K562 (cell line): ENCODE results near the gene SLC7A11. TPM values are rescaled to one million over a fixed set of nuclear protein-coding genes. Genes with fewer than 3 reads are reported as not detected.

Experiments
- ARNT ChIP-seq, 2 experiments: fragments of 450-650 bp; IDR thresholded peaks; 2 replicates each; pipeline ENCODE4 v1.6.1; 2016; ENCODE audit warnings: mild to moderate bottlenecking in 1 of 2
- BRF1 ChIP-seq: IDR thresholded peaks from 3 replicates; pipeline ENCODE4 v1.6.1; 2011; ENCODE audit warnings: borderline replicate concordance, mild to moderate bottlenecking; ENCODE audit not compliant: insufficient read length; ENCODE audit errors: extremely low read depth
- CAMTA2 ChIP-seq: fragments of 250-450 bp; sonication (Bioruptor Pico); conservative IDR thresholded peaks from 2 replicates; pipeline ENCODE4 v1.5.1; 2022
- CEBPG ChIP-seq, 3 experiments: fragments of 200-800 bp in 1 of 3; sonication (Bioruptor generic) in 1 of 3; sonication (generic) in 1 of 3; formaldehyde crosslinking in 1 of 3; IDR thresholded peaks in 2 of 3; conservative IDR thresholded peaks in 1 of 3; 2 replicates each; pipeline versions ENCODE4 v1.6.1 to v1.8.0; 2016 to 2022; ENCODE audit warnings: missing compliant biosample characterization in 2 of 3, missing genetic modification characterization in 2 of 3, mild to moderate bottlenecking in 1 of 3, missing genetic modification reagents in 1 of 3
- CREBBP ChIP-seq: IDR thresholded peaks from one replicate; pipeline ENCODE4 v1.6.1; 2012; ENCODE audit warnings: low read depth, mild to moderate bottlenecking, control low read depth, inconsistent platforms, low read length
- DPF2 ChIP-seq: fragments of 450-650 bp; IDR thresholded peaks from 2 replicates; pipeline ENCODE4 v1.6.1; 2016
- HDAC3 ChIP-seq: fragments of 450-650 bp; IDR thresholded peaks from 2 replicates; pipeline ENCODE4 v1.6.1; 2018; ENCODE audit warnings: borderline replicate concordance, mild to moderate bottlenecking, moderate library complexity; ENCODE audit not compliant: partially characterized antibody
- HNRNPL ChIP-seq: fragments of 200-400 bp; formaldehyde crosslinking; IDR thresholded peaks from 2 replicates; pipeline ENCODE4 v1.6.1; 2017; ENCODE audit warnings: low read depth, mild to moderate bottlenecking, low read length
- NFIC ChIP-seq: fragments of 450-650 bp; IDR thresholded peaks from 2 replicates; pipeline ENCODE4 v1.6.1; 2017; ENCODE audit warnings: mild to moderate bottlenecking, inconsistent platforms
- PURB ChIP-seq: sonication (generic); formaldehyde crosslinking; IDR thresholded peaks from 2 replicates; pipeline ENCODE4 v1.9.0; 2021; ENCODE audit warnings: low read depth, mild to moderate bottlenecking, missing genetic modification reagents
- RBM25 ChIP-seq: fragments of 200-400 bp; formaldehyde crosslinking; IDR thresholded peaks from 2 replicates; pipeline ENCODE4 v1.6.1; 2018; ENCODE audit warnings: low read length, low read depth, moderate library complexity; ENCODE audit not compliant: severe bottlenecking
- ZNF274 ChIP-seq: IDR thresholded peaks from 2 replicates; pipeline ENCODE4 v1.6.1; 2011; ENCODE audit warnings: low read depth, mild to moderate bottlenecking, low read length, moderate library complexity, borderline replicate concordance
- polyA plus RNA-seq, 8 experiments: library from polyadenylated mRNA; depleted of rRNA in 4 of 8; stranded (reverse) in 5 of 8; unstranded in 3 of 8; fragments of >200 nt; fragmentation: Nextera tagmentation in 2 of 8; fragmentation: Illumina TruSeq in 1 of 8; extraction: Ambion mirVana in 2 of 8; extraction: Trizol in 1 of 8; gene quantifications; 2 replicates each; pipeline versions ENCODE4 v1.2.1 to v1.2.3, GENCODE V29; 2011 to 2014; ENCODE audit warnings: inconsistent platforms in 1 of 8, missing spikeins in 1 of 8
- total RNA-seq, 7 experiments: library from RNA; depleted of rRNA in 6 of 7; stranded (reverse); fragments of >200 nt in 6 of 7; fragmentation: Illumina TruSeq in 2 of 7; extraction: Trizol in 2 of 7; gene quantifications; 2 replicates each; pipeline versions ENCODE4 v1.2.1 to v1.2.3, GENCODE V29; 2011 to 2021; ENCODE audit warnings: low replicate concordance in 1 of 7
- TF ChIP-seq, protein P1 (sequence below): fragments of 250-450 bp; sonication (Bioruptor Pico); IDR thresholded peaks from 2 replicates; pipeline ENCODE4 v1.5.1; 2021; ENCODE audit warnings: mild to moderate bottlenecking
- TF ChIP-seq, protein P2 (sequence below): fragments of 450-650 bp; IDR thresholded peaks from 2 replicates; pipeline ENCODE4 v1.6.1; 2016; ENCODE audit warnings: borderline replicate concordance
- TF ChIP-seq, protein P3 (sequence below): fragments of 250-450 bp; sonication (Bioruptor Pico); IDR thresholded peaks from 2 replicates; pipeline ENCODE4 v1.5.0; 2021; ENCODE audit warnings: mild to moderate bottlenecking, moderate library complexity
- TF ChIP-seq, protein P4 (sequence below): fragments of 450-650 bp; formaldehyde crosslinking; IDR thresholded peaks from 2 replicates; pipeline ENCODE4 v1.4.0; 2022; ENCODE audit warnings: missing genetic modification characterization
- TF ChIP-seq, protein P5 (sequence below): fragments of 450-650 bp; IDR thresholded peaks from one replicate; pipeline ENCODE4 v1.6.1; 2018; ENCODE audit warnings: mild to moderate bottlenecking, moderate library complexity; ENCODE audit not compliant: partially characterized antibody

The SLC7A11 gene
- total and polyA plus RNA-seq, 9 of the 15 experiments (the other 6 are each of a cell fraction or from before 2014, with no cell fraction given), result 4.5 to 26.1 (median 13.5) TPM

DNA sequence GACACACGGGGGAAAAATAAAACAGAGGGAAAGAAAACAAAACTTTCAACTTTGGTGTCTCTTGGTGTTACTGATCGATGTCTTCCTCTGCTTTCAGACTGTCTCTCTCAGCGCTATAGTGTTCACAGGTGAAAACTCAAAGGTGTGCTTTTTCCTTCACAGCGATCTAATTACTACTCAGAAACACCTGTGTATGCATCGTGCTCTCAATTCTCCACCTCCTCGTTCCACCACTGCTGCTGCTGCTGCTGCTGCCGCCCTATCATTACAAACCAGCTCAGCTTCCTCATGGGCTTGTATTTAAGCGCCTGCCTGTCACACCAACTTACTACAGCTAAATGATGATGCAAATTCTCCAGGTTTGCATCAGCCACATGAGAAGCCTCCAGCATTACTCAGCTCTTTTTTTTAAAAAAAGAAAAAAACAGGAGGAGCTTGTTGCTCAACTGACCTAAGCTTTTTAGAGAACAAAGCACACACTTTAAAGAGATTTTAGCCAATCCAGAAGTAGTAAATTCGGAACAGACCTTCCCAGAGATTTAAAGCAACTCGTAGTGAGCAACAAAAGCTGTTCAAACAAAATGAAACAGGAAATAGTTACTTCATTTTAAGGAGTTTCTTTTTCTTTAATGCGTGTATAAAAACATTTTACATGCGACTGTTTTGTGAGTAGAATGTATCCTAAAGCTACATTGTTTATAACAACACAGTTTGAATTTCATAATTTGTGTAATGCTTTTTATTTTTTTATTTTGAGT, at the start of gene SLC7A11 (continued):
- TF ChIP-seq, protein P1, sequence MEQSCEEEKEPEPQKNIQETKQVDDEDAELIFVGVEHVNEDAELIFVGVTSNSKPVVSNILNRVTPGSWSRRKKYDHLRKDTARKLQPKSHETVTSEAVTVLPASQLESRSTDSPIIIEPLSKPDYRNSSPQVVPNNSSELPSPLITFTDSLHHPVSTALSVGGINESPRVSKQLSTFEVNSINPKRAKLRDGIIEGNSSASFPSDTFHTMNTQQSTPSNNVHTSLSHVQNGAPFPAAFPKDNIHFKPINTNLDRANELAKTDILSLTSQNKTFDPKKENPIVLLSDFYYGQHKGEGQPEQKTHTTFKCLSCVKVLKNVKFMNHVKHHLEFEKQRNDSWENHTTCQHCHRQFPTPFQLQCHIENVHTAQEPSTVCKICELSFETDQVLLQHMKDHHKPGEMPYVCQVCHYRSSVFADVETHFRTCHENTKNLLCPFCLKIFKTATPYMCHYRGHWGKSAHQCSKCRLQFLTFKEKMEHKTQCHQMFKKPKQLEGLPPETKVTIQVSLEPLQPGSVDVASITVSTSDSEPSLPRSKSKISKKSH (CRISPR knock-in tag), result no peak
- no peak for TF ChIP-seq PURB
- TF ChIP-seq HNRNPL, result no peak; the same call in 1 of the 2 replicates
- TF ChIP-seq CAMTA2 (CRISPR knock-in tag), result no peak
- TF ChIP-seq, protein P2, sequence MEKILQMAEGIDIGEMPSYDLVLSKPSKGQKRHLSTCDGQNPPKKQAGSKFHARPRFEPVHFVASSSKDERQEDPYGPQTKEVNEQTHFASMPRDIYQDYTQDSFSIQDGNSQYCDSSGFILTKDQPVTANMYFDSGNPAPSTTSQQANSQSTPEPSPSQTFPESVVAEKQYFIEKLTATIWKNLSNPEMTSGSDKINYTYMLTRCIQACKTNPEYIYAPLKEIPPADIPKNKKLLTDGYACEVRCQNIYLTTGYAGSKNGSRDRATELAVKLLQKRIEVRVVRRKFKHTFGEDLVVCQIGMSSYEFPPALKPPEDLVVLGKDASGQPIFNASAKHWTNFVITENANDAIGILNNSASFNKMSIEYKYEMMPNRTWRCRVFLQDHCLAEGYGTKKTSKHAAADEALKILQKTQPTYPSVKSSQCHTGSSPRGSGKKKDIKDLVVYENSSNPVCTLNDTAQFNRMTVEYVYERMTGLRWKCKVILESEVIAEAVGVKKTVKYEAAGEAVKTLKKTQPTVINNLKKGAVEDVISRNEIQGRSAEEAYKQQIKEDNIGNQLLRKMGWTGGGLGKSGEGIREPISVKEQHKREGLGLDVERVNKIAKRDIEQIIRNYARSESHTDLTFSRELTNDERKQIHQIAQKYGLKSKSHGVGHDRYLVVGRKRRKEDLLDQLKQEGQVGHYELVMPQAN, result peak; percentile 73; the same call in 1 of the 2 replicates
- TF ChIP-seq, protein P3, sequence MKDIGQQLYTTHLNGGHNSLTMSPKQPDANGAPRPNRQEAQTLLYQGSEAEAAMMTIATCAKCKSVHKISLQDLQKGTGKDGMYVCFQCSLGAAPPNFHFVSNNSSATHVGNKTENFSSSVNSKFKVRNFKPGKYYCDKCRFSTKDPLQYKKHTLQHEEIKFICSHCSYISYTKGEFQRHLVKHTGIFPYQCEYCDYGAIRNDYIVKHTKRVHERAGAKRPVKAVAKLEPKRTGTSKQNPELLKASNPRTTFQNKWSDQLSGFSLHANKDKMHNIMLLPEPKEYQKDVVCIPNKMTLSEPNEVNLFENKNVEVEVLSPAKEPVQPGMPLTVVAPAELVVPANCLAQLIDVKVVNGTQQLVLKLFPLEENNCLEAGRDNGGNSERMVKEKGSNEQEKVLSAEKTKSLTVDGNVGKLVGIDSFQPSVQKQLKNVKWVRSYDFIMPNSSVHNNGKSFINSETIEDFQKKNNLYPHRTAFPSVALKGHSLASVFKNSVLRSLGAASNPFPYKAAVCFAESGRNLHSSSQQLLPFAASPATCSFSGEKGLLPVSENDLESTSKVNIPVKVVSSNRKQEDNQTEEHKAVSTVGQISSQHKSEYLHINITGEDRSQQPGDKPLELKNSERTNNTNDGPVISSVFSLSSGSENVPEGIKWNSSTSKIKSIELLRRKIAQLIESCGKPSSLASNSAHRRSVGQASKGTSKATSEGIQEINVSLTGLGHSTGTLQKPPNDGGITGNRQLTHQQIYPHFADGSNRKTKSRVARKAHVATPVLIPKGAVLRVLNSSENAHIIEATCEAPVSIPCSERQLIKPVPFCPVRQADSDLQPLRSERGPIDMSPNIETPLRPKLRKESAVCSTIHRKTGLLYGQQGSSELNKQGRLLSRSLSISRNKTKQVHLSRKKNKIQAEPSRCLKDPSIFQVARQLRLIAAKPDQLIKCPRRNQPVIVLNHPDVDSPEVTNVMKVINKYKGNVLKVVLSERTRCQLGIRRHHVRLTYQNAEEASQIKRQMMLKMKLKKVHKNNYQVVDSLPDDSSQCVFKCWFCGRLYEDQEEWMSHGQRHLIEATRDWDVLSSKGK, result no peak
- TF ChIP-seq RBM25, result no peak
- peak; percentile 72 for TF ChIP-seq DPF2
- TF ChIP-seq ZNF274, result no peak
- TF ChIP-seq BRF1, result no peak
- TF ChIP-seq, protein P4, sequence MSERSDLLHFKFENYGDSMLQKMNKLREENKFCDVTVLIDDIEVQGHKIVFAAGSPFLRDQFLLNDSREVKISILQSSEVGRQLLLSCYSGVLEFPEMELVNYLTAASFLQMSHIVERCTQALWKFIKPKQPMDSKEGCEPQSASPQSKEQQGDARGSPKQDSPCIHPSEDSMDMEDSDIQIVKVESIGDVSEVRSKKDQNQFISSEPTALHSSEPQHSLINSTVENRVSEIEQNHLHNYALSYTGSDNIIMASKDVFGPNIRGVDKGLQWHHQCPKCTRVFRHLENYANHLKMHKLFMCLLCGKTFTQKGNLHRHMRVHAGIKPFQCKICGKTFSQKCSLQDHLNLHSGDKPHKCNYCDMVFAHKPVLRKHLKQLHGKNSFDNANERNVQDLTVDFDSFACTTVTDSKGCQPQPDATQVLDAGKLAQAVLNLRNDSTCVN, result peak; percentile 14; the same call in 1 of the 2 replicates
- no peak for TF ChIP-seq CREBBP
- no peak for TF ChIP-seq HDAC3
- peak; percentile 99 for TF ChIP-seq CEBPG (CRISPR knock-in tag; IDR thresholded peaks at IDR 0.05)
- TF ChIP-seq CEBPG (tag; conservative IDR thresholded peaks at IDR 0.05 in 1 of 2, IDR thresholded peaks at IDR 0.05 in 1 of 2), result peak; percentile 99
- TF ChIP-seq ARNT (IDR thresholded peaks at IDR 0.05), result peak in 1 of 2 experiments; percentile 64; a peak in 3 of 4 replicates
- peak; percentile 44 for TF ChIP-seq NFIC
- TF ChIP-seq, protein P5, sequence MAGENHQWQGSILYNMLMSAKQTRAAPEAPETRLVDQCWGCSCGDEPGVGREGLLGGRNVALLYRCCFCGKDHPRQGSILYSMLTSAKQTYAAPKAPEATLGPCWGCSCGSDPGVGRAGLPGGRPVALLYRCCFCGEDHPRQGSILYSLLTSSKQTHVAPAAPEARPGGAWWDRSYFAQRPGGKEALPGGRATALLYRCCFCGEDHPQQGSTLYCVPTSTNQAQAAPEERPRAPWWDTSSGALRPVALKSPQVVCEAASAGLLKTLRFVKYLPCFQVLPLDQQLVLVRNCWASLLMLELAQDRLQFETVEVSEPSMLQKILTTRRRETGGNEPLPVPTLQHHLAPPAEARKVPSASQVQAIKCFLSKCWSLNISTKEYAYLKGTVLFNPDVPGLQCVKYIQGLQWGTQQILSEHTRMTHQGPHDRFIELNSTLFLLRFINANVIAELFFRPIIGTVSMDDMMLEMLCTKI, result no peak
